IPS-NIHi7 (cell line): Measurements from ENCODE around the gene DCTD.
"Not testable (repeated sequence)": the region's sequence is repeated elsewhere in the genome, so short reads cannot be mapped to it uniquely, and the experiment has no call there.

Experiments used
- DNase-seq: peaks from one replicate; pipeline ENCODE4 v3.0.0; 2012; ENCODE audit warnings: mixed read lengths; ENCODE audit errors: extremely low spot score

The DCTD gene

DNA sequence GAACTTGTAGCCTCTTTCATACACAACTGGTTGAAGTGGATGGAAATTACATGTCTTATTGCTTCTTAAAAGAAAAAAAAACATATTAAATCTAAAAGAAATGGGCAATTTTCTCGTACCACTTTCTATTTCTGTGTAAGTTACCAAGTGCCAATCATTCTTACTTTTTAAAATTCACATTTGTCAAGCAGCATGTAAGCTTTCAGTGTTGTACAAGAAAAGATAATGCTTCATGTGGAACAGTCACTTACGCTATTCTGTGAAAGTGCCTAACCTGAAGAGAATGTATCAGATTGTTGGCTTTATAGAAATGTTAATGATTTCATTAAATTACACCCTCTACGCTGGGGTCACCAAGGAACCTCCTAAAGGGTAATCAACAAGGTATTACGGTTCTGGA, 4.4 kb upstream of the DCTD start:
- DNase-seq: no peak

DNA sequence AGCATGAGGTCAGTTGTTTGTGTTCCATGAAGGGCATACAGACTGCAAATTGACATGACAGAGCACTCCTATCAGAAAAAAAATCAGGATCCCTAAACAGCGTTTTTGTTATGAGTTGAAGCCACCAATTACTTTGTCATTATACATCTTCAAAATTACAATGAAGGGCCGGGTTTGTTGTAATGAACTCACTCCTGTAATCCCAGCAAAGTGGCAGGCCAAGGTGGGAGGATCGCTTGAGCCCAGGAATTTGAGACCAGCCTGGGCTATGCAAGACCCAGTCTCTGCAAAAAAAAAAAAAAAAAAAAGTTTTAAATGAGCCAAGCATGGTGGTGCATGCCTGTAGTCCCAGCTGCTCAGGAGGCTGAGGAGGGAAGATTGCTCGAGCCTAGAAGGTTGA, 3.5 kb upstream of the DCTD start:
- DNase-seq: no peak

GRCh38 chr4:182918791-182919302, 1.7 kb upstream of the DCTD start:
- DNase-seq: no peak

GRCh38 chr4:182918044-182918607, 940 bp upstream of the DCTD start:
- no peak for DNase-seq

GRCh38 chr4:182916483-182917181, 554 bp downstream of the DCTD start:
- peak; percentile 44 for DNase-seq

GRCh38 chr4:182914357-182914756, 2.8 kb downstream of the DCTD start:
- DNase-seq: no peak

DNA sequence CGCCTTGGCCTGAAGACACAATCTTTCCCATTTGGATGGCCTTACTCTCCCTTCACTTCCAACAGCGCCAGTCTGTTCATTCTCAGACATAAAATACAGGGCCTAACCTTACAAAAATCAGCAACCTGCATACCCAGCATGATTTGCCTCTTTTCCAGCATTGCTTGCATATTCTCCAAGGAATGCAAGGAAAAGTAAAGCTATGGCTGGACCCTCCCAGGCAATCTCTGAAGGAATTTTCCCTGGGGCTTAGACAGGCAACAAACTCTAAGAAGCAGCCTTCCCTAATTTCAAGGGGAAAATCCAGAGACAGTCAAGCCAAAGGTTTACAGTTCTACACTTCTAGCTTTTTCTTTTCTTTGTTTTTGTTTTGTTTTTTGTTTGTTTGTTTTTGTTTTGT, 3.6 kb downstream of the DCTD start:
- DNase-seq: no peak

GRCh38 chr4:182913036-182913435, 4.2 kb downstream of the DCTD start:
- no peak for DNase-seq

- DNase-seq: no peak
Observed at GRCh38 chr4:182908124-182908523, 9.1 kb downstream of the DCTD start.

DNA sequence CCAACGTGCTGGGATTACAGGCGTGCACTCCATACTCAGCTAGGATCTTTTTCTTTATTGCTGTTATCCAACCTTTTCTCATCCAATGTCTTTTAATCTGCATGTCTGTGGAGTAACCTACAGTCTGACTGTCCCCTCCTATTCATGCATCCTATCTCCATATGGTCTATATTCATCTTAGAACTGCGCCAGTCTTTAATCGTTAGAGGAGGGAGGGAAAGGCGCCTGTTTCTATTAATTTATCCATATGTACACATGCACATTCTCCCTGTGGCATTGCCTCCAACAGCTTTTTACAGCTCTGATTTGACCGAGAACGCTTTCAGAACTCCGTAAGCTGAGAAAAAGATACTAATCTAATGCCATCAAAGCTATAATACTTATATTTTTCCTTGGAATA, 9.8 kb downstream of the DCTD start:
- no peak for DNase-seq

DNA sequence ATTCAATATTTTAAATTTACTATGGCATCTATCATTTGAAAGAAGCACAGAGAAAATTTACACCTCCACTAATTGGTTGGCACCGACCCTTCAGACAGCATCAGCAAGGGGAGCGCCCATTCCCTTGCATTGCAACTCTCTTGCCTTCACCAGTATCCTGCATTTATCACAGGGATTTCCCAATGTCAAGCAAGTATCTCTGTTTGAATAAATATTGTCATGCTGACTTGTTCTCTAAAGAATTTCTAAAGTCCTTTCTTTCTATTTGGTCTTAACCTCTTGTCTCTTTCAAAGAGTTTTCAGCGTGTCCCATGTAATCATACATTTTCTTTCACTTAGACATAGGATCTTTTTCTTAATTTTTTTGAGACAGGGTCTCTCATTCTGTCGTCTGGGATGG, 10.4 kb downstream of the DCTD start:
- no peak for DNase-seq

GRCh38 chr4:182905038-182905437, 12.1 kb downstream of the DCTD start:
- DNase-seq: no peak

DNA sequence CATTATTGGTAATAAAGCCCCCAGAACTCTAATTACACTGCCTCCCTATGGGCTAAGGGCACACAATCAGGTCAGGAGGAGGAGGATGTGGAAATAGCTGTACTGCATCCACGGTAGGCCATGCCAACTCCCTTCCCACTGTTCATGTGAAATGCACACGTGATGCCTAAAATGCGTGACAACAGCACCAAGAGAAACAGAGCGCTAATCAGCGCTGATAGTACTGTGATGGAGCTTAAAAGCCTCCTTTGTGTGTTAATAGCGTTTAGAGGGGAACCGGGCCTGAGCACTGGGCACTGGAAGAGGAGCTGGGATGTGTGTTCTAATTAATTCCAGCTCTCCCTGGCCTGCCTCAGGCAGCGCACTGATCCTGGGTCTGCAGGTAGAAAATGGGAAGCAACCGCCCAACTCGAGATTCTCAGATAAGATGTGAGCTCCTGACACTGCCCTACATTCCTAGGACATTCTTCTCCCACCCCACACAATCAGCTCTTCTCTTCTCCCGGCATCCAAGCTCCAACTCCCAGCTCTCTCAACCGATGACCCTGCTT, 12.9 kb downstream of the DCTD start:
- no peak for DNase-seq

GRCh38 chr4:182903013-182903412, 14.2 kb downstream of the DCTD start:
- no peak for DNase-seq

- no peak for DNase-seq
Observed at GRCh38 chr4:182901337-182901736, 15.8 kb downstream of the DCTD start.

GRCh38 chr4:182900021-182900420, 17.2 kb downstream of the DCTD start:
- DNase-seq: not testable (repeated sequence)

GRCh38 chr4:182898479-182898799, 18.7 kb downstream of the DCTD start:
- no peak for DNase-seq

GRCh38 chr4:182897601-182898478, 19.3 kb downstream of the DCTD start:
- no peak for DNase-seq

DNA sequence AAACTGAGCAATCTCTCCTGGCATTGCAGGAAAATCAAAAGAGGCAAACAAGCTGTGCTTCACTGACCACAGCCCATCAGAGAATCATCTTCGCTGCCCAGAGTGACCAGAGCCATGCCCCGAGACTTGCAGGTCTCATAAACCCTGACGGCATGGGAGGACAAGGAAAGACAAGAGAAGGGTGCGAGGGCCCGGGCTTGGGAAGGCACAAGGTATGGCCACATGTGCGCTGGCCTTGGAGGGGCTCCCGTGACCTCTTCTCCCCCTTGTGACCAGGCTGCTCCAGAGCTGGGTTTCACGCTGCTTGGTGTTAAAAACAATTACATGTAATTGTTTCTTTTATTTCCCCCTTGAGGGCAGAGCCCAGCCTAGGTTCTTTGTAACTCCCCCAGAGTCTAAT, 20.8 kb downstream of the DCTD start:
- DNase-seq: no peak

DNA sequence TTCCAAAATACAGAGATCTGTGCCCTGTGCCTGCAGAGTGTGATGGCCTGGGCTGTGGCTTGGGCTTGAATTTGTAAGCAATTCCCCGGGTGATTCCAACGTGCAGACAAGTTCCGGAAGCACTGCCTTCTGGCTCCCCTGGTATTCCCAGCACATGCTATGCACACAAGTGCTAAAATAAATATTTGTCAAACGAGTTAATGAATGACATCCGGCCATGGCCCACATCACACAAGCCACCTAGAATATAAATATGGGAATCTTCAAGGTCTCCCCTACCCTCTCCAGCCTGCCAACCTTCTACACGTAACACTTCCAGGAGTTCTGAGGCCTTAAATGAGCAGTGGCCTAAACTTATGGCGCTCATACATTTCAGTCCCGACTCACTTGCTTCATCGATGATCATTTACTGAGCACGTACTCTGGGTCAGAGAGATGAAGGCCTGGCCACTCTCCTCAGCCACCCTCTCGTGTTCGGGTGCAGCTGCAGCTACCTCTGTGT, 21.3 kb downstream of the DCTD start:
- no peak for DNase-seq

DNA sequence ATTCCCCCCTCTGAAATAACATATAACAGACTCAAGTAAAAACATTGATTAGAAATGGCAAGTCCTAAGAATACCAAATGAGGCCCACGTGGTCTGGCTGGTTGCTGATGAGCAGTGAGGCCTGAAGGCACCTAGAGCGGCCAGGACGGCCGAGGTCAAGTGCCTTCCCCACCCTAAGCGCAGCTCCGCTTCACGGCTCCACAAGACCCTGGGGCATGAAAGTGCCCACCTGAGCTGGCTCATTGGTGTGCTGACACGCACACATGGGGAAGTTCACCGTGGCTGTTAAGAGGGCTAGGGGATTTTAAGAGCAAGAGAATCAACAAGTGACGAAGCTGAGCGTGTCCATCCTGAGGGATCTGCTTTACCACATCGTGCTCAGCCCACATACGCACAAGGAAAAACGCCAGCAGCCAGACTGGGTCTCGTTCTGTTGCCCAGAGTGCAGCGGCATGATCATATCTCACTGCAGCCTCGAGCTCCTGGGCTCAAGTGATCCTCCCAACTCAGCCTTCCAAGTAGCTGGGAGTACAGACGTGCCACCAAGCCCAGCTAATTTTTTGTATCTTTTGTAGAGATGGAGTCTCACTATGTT, 22.4 kb downstream of the DCTD start:
- DNase-seq: no peak
